RWPE2 (cell line): ENCODE results near the gene ESPN.
"Not testable (repeated sequence)": the region's sequence is repeated elsewhere in the genome, so short reads cannot be mapped to it uniquely, and the experiment has no call there.

ENCODE experiments used
- ATAC-seq: fragments of 200-7000 bp; cut with Tn5 transposase; 3 replicates; pipeline ENCODE4 v1.9.1; 2021; ENCODE audit warnings: low read depth
- DNase-seq: peaks from one replicate; pipeline ENCODE4 v3.0.0-alpha.2; 2020; ENCODE audit warnings: low spot score
- H3K27ac ChIP-seq: fragments of 450-650 bp; 2 replicates; pipeline ENCODE4 v1.5.1; 2017; ENCODE audit warnings: mild to moderate bottlenecking; ENCODE audit not compliant: poor library complexity, severe bottlenecking
- H3K27me3 ChIP-seq: fragments of 250-450 bp; sonication (Bioruptor Pico); 2 replicates; pipeline ENCODE4 v1.5.1; 2021; ENCODE audit warnings: mild to moderate bottlenecking, moderate library complexity; ENCODE audit not compliant: insufficient read depth, poor library complexity, severe bottlenecking
- H3K36me3 ChIP-seq: fragments of 250-450 bp; sonication (Bioruptor Pico); 2 replicates; pipeline ENCODE4 v1.5.1; 2020; ENCODE audit warnings: low read depth, mild to moderate bottlenecking, moderate library complexity
- H3K4me1 ChIP-seq: fragments of 250-450 bp; sonication (Bioruptor Pico); 2 replicates; pipeline ENCODE4 v1.5.1; 2021; ENCODE audit warnings: mild to moderate bottlenecking, moderate library complexity; ENCODE audit not compliant: insufficient read depth, poor library complexity, severe bottlenecking
- H3K4me3 ChIP-seq: fragments of 250-450 bp; sonication (Bioruptor Pico); 2 replicates; pipeline ENCODE4 v1.5.1; 2021; ENCODE audit warnings: mild to moderate bottlenecking, moderate library complexity; ENCODE audit not compliant: severe bottlenecking
- H3K9me3 ChIP-seq: fragments of 250-450 bp; sonication (Bioruptor Pico); 2 replicates; pipeline ENCODE4 v1.5.1; 2021; ENCODE audit warnings: mild to moderate bottlenecking, moderate library complexity; ENCODE audit not compliant: severe bottlenecking
- TF ChIP-seq, protein P1 (sequence below): fragments of 450-650 bp; IDR thresholded peaks from one replicate; pipeline ENCODE4 v1.5.1; 2017; ENCODE audit warnings: mild to moderate bottlenecking, moderate library complexity; ENCODE audit not compliant: poor library complexity, severe bottlenecking

The ESPN gene

DNA sequence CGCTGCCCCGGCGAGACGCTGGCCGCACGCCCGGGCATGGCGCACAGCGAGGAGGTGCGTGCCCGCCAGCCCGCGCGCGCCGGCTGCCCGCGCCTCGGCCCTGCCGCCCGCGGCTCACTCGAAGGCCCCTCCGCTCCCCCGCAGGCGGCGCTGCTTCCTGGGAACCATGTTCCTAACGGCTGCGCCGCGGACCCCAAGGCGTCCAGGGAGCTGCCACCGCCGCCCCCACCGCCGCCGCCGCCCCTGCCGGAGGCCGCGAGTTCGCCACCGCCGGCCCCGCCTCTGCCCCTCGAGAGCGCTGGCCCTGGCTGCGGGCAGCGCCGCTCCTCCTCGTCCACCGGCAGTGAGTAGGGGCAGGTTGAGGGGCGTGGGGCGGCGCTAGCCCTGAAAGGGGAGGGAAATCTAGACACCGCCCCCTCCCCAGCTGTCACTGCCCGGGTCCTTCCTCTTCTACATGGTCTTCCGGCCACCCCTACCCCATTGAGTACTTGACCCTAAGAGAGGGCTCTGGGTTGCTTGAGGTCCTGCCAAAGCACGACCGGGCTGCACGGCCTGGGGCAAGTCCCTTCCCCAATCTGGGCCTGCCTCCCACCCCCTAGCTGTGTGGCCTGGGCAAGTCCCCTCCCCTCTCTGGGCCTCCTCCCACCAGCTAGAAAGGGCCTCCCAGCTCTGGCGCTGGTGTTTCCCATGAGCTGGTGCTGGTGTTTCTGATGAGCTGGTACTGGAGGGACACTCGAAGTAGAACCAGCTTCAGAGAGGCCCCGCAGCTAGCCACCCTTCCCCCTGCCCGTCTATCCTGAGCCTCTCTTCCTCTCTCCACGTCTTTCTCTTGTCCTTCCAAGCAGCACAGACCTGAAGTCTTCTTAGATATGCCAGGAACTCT lies 24.4 kb downstream of the ESPN start:
- DNase-seq (no peak), ATAC-seq (no peak)
- Histone ChIP-seq H3K36me3 (no peaks in the 10 kb centered on the region), H3K27ac (no peak overlapping the region), H3K9me3 (no peaks in the 10 kb centered on the region), H3K4me3 (no peak overlapping the region), H3K27me3 (peaks cover 29% of the 10 kb centered on the region), H3K4me1 (no peaks in the 10 kb centered on the region)
- TF ChIP-seq, protein P1, sequence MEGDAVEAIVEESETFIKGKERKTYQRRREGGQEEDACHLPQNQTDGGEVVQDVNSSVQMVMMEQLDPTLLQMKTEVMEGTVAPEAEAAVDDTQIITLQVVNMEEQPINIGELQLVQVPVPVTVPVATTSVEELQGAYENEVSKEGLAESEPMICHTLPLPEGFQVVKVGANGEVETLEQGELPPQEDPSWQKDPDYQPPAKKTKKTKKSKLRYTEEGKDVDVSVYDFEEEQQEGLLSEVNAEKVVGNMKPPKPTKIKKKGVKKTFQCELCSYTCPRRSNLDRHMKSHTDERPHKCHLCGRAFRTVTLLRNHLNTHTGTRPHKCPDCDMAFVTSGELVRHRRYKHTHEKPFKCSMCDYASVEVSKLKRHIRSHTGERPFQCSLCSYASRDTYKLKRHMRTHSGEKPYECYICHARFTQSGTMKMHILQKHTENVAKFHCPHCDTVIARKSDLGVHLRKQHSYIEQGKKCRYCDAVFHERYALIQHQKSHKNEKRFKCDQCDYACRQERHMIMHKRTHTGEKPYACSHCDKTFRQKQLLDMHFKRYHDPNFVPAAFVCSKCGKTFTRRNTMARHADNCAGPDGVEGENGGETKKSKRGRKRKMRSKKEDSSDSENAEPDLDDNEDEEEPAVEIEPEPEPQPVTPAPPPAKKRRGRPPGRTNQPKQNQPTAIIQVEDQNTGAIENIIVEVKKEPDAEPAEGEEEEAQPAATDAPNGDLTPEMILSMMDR: no peak

DNA sequence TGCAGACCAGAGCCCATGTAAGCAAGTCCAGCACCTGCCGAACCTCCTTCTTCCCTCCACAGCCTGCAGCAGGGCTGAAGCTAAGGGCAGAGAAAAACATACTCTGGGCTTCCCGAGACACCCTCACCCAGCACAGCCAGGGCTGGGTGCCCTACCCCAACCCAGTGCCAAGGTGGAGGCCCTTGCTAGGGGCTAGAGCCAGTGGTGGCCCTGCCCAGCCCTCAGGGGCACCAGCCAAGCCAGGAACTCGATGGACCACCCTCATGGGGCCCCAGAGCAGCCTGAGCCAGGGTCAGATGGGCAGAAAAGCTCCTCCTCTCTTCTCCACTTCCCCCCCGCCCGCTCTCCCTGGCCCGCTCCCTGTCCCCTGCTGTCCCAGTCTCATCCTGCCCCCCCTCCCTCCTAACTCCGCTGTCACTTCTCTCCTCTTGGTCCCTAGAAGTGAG lies 25.5 kb downstream of the ESPN start:
- Histone ChIP-seq H3K27me3 (peaks cover 33% of the 10 kb centered on the region), H3K9me3 (no peaks in the 10 kb centered on the region), H3K4me3 (no peak overlapping the region), H3K36me3 (no peaks in the 10 kb centered on the region), H3K4me1 (no peaks in the 10 kb centered on the region), H3K27ac (no peak overlapping the region)
- ATAC-seq (no peak), DNase-seq (no peak)
- TF ChIP-seq, protein P1: no peak

- not testable (repeated sequence) for ATAC-seq, H3K9me3 ChIP-seq, H3K4me1 ChIP-seq, H3K36me3 ChIP-seq, H3K4me3 ChIP-seq, DNase-seq, H3K27ac ChIP-seq
- H3K27me3 ChIP-seq: peaks cover 33% of the 10 kb centered on the region
These were observed 25.9 kb downstream of the ESPN start for GRCh38 chr1:6450486-6450885.

GRCh38 chr1:6450943-6451373 lies 26.4 kb downstream of the ESPN start:
- H3K4me3 ChIP-seq: no peak overlapping the region
- TF ChIP-seq, protein P1: no peak
- H3K36me3 ChIP-seq: no peaks in the 10 kb centered on the region
- peaks cover 33% of the 10 kb centered on the region for H3K27me3 ChIP-seq
- no peak overlapping the region for H3K27ac ChIP-seq
- DNase-seq (no peak), ATAC-seq (no peak)
- no peaks in the 10 kb centered on the region for H3K9me3 ChIP-seq
- no peaks in the 10 kb centered on the region for H3K4me1 ChIP-seq

DNA sequence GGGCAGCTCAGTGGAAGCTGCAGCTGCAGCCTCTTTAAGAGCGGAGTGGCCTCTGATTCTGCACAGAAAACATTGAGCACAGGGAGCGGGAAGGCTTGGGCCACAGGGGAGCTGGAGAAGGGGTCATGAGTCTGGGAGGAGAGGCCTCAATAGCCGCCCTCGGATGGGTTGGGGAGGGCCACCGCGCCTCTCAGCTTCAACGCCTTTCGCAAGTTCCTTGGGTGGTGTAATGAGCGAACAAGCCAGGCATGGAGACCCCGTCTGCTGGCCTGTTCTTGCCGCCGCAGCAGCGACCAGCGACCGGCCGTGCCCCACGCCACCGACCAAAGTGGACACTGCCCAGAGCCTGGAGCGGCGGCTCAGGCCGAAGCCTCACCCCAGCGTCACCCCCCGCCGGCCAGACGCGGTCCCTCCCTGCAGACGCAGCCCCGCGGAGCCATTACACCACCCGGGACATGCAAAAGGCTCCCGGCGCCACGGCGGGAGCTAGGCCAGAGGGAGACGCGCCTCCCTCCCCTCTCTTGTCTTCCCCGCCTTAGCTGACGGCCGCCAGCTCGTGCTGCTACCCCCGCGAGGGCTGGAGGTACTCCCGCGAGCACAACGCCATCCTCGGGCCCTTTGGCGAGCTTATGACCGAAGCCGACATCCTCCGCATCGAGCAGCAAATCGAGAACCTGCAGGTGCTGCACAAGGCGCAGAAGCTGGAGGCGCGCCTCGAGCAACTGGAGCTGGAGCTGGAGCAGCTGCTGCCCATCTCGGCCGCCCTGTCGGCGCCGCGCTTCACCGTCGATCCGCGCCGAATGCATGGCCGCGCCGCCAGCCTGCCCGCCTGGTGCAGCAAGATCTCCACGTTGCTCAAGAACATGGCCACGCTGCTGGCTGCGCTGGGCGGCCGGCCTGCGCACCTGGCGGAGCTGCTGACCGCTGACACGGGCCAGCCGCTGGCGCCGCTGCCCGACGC lies 29.6 kb downstream of the ESPN start:
- not testable (repeated sequence) for H3K4me1 ChIP-seq, H3K36me3 ChIP-seq, H3K9me3 ChIP-seq, H3K27ac ChIP-seq, H3K27me3 ChIP-seq, ATAC-seq, DNase-seq, H3K4me3 ChIP-seq
